B cell (primary cell): ENCODE data around the gene COA8.

Experiments
- CTCF ChIP-seq: fragments of 200-600 bp; IDR thresholded peaks from one replicate; pipeline ENCODE4 v1.8.0; 2022; ENCODE audit warnings: antibody characterized with exemption, mild to moderate bottlenecking
- EZH2 ChIP-seq: IDR thresholded peaks from 2 replicates; pipeline ENCODE4 v1.6.1; 2012; ENCODE audit warnings: borderline replicate concordance, low read depth, mild to moderate bottlenecking, moderate library complexity, low read length; ENCODE audit not compliant: insufficient read depth, poor library complexity, severe bottlenecking

GRCh38 chr14:103638594-103638993, 75.8 kb downstream of the COA8 start:
- no peak for TF ChIP-seq EZH2
- TF ChIP-seq CTCF = no peak
